Measurements from ENCODE around the gene CCND1.
A peak's percentile ranks its signal among the peaks of the same experiment; 100 is the strongest.
"Not testable (repeated sequence)": the region's sequence is repeated elsewhere in the genome, so short reads cannot be mapped to it uniquely, and the experiment has no call there.

Gene CCND1

DNA sequence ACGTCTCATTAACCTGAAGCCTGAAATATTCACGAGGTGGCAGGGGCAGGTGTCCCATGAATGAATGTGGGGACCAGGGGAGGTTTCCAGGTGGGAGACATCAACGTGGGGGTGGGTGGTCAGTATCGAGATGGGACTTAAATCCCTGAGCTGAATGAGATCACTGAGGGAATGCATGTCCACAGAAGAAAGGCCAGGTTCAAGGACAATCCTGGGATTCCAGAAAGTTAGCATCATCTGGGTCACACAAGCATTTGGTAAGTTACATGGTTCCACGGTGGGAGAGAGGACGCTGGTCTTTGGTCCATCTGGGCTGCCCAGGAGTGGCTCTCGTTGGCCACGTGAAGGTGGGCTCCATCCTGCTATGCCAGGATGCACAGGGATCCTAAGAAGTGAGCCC is 22.7 kb upstream of the CCND1 start:
- DNase-seq = no peak

GRCh38 chr11:69620683-69621290 is 20.2 kb upstream of the CCND1 start:
- DNase-seq = no peak

- DNase-seq = not testable (repeated sequence)
Observed at GRCh38 chr11:69622097-69622681, 18.8 kb upstream of the CCND1 start.

GRCh38 chr11:69624293-69624692 is 16.7 kb upstream of the CCND1 start:
- DNase-seq = no peak

GRCh38 chr11:69625476-69625875 is 15.5 kb upstream of the CCND1 start:
- no peak for DNase-seq

GRCh38 chr11:69627551-69627950 is 13.4 kb upstream of the CCND1 start:
- no peak for DNase-seq

DNA sequence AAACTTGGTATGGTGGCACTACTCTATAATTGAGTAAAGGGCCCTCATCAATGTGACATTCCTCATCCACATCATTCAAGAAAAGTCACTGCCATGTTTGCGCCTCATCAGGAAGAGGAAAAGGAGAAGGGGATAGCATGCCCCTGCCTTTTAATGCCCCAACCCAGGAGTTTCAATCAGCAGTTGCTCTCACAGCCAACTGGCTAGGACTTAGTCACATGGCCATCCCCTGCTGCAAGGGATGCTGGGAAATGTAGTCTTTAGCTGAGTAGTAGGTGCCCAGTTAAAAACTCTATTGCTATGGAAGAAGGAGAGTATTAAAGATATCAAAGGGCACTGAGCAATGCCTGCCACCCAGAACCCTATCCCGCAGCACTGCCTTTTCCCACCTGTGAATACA is 10.9 kb upstream of the CCND1 start:
- DNase-seq = no peak

DNA sequence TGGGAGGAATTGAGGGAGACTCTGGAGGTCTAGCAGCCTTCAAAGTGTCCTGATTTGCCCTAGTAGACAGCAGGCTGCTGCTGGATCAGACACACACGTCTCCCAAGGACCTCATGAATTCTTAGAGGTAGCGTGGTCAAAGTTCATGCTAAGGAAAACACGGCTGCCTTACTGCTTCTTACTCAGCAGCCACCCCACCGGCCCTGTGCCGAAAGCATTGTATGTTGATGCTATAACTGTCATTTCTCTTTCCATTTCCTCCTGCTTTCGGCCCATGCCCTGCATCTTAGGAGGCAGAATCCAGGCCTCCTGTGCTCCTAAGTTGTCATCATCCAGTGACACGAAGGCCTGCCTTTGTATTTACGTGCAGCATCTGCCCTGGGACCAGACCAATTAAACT is 10.5 kb upstream of the CCND1 start:
- no peak for DNase-seq

DNA sequence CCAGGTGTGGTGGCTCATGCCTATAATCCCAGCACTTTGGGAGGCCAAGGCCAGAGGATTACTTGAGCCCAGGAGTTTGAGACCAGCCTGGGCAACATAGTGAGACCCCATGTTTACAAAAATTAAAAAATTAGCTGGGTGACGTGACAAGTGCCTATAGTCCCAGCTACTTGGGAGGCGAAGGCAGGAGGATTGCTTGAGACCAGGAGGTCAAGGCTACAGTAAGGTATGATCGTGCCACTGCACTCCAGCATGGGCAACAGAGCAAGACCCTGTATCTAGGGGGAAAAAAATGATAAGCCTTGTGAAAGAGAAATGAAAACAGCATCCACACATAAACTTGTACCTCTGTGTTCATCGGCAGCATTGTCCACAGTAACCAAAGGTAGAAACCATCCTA is 8.1 kb upstream of the CCND1 start:
- no peak for DNase-seq

DNA sequence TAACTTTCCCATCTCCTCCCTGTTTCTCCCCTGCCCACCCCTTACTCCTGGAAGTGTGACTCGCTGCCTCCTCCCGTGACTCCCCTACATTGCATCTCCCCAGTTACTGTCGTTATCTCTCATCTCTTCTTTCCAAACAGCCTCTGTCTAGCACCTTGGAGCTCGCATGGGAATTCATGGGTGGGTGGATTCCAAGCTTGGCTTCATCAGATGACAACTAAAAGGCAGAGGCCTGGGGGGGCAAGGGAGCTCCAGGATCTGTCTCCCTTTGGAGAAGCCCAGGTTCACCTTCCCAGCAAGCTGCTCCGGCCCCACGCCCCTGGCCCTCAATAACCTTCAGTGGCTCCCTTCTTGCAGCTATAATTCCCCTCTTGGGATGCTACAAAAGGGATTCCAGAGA is 6.9 kb upstream of the CCND1 start:
- DNase-seq = no peak

DNA sequence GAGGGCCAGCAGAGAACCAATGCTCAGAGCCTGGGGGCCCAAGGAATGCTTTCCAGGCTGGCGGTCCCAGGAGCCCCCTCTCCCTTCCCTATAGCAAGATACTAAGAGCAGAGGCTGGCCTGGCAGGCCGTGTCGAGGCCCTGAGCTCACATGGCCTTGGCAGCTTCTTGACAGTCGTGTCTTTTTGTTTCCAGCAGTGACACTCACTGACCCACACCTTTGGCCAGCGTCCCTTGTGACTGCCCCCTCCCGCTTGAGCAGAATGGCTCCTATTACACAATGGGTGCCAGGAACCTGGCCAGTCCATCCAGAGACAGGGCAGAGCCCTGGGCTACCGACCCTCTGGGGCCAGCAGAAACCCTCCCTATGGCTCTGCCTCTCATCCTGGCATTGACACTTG is 6.4 kb upstream of the CCND1 start:
- no peak for DNase-seq

DNA sequence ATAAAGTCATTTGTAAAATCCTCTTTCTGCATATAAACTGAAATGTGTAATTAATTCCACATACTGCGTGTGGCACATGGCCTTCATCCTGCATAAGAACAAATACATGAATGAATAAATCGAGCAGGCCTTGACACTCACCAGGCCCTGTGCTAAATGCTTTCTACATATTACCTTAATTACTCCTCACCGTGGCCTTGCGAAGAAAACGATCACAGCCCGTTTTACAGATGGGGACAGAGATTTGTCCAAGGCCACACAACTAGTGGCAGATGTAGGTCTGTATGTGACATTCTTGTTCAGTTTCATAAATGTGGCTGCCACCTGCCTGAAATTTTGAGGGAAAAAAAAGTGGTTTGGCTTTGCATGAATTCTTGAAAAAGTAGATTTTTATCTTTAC is 5.8 kb upstream of the CCND1 start:
- DNase-seq = no peak

GRCh38 chr11:69635804-69636511 is 5.0 kb upstream of the CCND1 start:
- no peak for DNase-seq

DNA sequence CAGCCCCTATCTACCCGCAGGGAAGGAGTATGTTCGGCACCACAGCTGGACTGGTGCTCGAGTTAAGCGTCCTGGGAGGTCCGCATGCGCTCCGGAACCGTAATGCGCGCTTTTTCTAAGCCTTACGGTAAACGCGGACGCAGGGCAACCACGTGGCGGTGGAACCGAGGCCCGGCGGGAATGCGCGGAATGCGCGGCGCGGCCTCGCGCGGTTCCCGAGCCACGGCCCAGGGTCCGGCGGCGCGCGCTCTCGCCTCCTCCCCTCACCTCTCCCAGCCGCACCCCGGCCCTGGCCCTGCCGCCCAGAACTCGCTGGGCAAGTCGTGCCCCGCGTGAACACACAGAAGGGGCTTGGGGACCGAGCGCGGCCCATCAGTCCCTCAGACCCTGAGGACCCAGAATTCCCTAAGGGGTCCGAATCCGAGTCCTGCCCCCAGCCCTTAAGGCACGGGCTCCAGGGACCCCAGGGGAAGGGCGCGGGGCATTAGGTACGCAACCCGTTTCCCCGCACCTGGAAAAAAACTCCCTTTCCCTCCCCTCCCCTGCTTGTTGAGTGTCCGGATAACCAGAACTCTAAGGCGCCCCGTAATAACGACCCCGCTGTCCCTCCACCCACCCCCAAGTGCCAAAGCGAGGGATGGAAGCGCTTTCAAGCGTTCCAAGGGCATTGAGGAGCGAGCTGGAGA is 4.3 kb upstream of the CCND1 start:
- no peak for DNase-seq

- no peak for DNase-seq
Observed at GRCh38 chr11:69637198-69637940, 3.6 kb upstream of the CCND1 start.

DNA sequence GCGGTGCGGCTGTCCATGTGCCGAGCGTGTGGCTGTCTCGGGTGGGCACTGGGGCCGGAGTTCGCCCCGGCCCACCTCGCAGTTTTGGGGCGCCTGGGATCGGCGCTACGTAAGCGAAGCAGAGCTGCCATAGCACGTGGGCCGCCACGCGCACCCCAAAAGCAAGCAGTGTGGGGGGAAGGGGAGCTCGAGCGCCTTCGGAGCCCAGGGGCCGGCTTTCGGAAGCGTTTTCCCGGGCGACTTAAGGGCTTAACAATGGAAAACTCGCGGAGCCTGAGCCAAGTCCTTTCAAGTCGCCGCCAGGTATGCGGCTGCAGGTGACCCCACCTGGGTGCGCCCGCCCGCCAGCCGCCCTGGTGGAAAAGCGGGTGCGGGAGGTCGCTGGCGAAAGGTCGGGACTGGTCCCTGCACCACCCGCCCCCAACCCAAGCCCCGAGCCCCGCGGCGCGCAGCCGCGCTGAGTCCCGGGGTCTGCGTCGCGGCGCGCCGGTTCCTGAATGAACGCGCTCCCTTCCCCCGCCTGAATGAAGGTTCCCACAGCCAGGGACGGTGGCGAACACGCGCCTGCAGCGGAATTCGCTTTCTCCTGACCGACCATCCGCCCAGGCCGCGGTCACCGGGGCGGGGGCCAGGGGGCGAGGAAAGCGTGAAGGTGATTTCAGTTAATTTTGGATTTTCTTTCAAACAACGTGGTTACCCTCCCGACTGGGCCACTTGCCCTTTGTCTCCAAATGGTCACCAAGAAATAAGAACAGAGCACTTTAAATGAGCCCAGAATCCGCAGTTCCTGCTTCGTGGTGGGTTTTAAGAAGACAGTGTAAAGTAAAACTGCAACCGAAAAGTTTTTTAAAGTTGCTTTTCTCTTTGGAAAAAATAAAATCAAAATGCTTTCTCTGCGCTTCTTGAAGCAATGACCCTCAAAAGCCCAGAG is 2.8 kb upstream of the CCND1 start:
- DNase-seq = no peak

DNA sequence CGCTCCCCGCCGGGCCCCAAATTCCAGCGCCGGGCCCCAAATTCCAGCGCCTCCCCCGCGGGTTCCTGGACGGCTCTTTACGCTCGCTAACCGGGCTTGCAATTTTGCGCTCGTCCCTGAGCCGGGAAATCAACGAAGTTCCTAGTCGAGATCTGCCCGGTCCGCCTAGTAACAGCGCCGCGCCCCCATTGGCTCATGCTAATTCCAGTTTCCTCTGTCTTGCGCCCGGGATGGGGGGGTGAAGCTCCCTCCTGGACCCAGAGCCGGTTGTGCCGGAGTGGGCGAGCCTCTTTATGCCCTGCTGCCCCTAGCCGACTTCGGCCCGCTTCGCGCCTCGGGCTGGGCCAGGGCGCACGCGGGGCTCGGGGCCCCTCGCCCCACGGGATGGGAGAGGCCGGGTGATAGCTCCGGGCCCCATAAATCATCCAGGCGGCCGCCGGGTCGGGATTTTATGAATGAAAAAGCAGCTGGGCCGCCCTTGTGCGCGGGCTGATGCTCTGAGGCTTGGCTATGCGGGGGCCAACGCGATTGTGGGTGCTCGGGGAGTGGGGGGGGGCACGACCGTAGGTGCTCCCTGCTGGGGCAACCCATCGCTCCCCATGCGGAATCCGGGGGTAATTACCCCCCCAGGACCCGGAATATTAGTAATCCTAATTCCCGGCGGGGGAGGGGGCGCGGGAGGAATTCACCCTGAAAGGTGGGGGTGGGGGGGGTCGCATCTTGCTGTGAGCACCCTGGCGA is 1.8 kb upstream of the CCND1 start:
- peak; percentile 8 to 55 for DNase-seq

DNA sequence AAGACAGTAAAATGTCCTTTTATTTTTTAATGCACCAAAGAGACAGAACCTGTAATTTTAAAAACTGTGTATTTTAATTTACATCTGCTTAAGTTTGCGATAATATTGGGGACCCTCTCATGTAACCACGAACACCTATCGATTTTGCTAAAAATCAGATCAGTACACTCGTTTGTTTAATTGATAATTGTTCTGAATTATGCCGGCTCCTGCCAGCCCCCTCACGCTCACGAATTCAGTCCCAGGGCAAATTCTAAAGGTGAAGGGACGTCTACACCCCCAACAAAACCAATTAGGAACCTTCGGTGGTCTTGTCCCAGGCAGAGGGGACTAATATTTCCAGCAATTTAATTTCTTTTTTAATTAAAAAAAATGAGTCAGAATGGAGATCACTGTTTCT is 1.1 kb upstream of the CCND1 start:
- DNase-seq = no peak

- DNase-seq = no peak
Observed at GRCh38 chr11:69640260-69640994, 529 bp upstream of the CCND1 start.

- no peak for DNase-seq
Observed at GRCh38 chr11:69641681-69642548, 959 bp downstream of the CCND1 start.

Measured in NCI-H2081 (cell line).